GM21786 (cell line): ENCODE measurements around the gene PTPRM.

Experiments
- ATAC-seq: cut with Tn5 transposase; IDR thresholded peaks from one replicate; pipeline ENCODE4 v1.9.1; 2021; ENCODE audit not compliant: unreplicated experiment

Gene PTPRM

GRCh38 chr18:8254654-8255053 is 687.5 kb downstream of the PTPRM start:
- no peak for ATAC-seq

DNA sequence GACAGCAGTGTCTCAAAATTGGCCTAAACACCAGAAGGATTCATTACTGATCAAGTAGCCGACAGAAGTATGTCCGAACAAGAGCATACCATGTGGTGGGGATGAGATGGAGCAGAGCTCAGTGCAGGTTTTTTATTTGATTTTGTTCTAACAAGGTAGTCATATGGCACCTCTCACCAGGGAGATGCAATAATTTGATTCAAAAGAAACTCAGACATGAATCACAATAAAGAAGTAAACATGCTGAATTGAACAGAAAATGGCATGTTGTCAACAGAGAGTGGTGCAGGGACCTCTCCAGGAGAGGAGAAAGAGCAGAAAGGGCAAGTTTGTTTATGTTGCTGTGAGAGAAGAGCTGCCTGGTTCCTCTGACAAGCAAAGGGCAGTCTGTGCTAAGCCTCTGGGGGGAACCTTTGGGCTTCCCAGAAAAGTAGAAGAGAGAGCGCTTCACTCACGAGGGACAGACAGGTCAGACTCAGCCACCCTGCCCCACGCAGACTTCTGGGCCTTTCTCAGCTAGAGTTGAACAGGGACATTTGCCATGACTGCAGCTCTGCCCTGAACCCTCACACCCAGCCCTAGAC is 690.8 kb downstream of the PTPRM start:
- ATAC-seq = no peak

GRCh38 chr18:8260319-8260718 is 693.2 kb downstream of the PTPRM start:
- no peak for ATAC-seq

GRCh38 chr18:8260827-8261226 is 693.7 kb downstream of the PTPRM start:
- ATAC-seq = no peak

DNA sequence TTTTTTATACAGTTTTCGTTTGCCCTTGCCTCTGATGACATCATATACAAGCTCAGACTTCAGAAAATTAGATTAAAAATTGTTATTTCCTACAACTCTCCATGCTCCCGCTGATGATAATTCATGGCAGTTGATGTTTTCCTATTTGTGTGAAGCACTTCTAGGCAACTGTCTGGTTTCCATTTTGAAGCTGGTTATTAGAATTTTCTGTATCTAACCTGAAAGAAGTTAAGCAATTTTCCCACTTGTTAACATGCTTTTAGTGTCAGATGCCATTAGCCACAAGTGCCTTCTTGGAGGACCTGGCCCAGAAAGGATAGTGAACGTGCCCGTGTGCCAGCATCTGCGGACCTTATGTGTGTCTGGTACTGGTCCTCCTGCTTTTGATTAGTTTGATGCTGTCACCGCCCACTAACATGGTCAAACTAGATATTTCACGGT is 694.6 kb downstream of the PTPRM start:
- no peak for ATAC-seq

DNA sequence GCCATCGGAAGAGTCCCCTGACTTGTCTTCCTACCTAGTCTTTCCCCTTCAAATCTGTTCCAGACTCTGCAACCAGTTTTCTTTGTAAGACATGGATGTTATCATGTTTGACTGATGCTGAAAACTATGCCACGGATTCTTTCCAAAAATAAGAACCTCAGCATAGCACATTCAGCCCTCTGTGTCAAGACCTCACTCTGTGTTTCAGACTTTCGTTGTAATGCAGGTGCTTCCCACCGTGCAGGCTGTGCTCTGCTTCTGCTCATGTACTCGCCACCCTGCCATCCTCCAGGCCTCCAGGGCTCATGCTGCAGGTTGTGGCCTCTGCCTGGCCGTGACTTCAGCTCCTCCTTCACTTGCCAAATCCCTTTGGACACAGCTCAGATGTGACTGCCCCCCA is 695.1 kb downstream of the PTPRM start:
- ATAC-seq = no peak

- ATAC-seq = no peak
Observed at GRCh38 chr18:8264116-8264515, 697.0 kb downstream of the PTPRM start.

DNA sequence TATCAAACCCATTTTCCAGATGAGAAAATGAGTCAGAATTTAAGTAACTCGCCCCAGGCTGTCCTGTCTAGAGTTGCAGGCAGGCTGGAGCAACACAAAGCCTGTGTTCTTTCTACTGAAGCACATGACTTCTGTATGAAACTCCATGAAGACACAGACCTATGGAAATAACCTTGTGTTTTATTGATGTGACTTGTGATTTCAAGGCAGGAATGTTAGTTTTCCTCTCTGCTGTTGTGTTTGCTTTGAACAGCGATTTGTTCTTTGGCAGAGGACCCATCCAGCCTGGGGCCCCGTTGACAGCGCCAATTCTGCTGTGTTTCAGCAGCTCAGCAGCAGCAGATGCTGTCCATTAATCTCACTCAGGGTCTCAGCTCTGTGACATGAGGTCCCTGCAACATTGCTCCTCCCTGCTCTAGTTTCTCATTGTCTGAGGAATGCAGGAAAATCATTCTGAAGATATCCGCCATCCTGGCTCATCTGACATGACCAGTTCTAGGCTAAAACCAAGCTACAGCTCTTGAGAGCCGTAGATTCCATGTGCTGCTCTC is 697.8 kb downstream of the PTPRM start:
- no peak for ATAC-seq

DNA sequence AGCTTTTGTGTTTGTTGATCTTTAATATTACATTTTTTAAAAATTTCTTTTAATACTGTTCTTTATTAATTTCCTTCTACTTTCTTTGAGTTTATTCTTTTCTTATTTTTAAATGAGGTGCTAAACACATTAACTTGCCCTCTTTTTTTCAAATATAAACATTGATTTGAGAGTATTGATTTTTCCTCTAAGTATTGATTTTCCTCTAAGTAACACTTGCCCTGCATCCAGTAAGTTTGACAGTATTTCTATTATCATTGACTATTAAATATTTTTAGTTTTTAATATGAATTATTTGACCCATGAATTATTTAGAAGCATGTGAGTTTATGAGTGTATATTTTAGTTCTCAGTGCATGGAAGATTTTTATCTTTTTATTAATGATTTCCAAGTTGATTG is 705.1 kb downstream of the PTPRM start:
- ATAC-seq = no peak

GRCh38 chr18:8274370-8274769 is 707.3 kb downstream of the PTPRM start:
- no peak for ATAC-seq

DNA sequence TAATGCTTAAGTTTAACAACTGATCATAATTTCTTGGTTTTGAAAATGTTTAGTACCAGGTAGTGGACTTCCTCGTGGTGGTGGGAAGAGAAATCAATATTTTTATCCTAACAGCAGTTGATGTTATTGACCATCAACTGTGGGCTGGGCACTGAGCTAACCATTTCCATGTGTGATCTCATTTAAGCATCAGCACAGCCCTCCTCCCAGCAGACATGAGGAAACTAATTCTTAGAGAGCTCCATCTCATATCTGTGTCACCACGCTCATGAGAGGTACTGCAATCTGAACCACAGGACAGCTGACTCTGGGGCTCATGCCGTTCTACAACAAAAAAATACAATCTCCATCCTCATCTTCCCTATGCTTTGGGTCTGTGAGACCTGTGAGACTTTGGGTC is 709.3 kb downstream of the PTPRM start:
- no peak for ATAC-seq

DNA sequence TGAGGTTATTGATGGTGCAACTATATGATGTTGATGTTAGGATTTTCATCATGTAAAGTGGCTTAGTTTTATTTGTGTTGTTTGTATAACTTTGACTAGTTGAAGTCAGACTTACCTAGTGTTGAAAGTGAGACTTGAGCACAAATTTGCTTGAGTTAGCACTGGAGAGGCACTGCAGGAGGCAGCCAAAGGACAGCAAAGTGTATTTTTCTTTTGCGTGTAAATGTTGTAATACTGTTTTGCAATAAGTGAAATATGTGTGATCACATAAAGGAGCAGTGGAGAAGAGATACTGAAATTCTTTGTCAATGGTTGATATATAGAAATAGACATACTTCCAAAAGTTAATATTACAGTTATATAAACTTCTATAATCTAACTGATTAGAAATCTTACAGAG is 710.2 kb downstream of the PTPRM start:
- ATAC-seq = no peak

DNA sequence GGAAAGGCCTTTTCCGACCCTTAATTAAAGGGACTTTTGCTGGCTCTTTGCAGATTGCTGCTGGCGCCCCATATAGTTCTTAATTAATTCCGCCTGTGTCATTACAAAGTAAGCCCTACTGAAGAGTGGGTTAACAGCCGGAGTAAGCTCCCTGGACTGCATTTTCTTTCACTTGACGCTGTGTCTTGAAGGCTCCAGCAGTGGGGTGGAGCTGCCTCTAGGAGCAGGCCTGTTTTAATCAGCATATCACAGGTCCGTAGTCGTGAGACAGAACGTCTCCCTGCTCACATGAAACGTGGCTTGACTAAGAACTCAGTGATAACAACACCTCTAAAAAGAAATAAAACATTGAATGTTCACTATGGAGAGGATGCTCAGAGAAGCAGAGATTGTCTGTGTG is 712.2 kb downstream of the PTPRM start:
- ATAC-seq = no peak

- ATAC-seq = no peak
Observed at GRCh38 chr18:8279781-8280330, 712.7 kb downstream of the PTPRM start.

DNA sequence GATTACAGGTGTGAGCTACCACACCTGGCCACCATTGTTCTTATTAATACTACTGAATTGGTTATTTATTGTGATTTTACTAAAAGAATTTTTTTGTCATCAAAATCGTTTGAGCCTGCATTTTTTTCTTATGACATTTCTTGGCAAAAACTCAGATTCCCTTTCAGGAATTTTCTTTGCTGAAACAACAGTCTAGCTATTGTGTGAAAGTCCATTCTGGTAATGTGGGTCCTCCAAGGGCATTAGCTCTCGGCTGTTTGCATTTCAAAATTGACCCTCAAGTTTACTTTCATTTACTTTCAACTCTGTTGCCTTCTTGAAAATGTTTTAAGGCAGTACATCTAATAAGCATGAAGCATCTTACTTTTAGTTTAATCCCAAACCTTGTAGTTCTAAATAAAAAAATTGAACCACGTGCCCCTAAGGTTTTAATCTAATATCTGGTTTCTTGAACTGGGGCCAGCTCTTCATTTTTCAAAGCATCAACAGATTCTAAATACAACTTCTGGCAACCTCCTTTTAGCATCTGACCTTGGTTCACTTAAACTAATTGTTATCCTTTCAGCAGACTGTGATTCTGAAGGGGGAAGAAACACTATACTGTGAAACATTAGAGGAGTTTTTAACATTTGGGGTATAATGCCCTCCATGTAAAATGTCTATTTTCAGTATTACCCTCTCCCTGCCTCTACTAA is 716.9 kb downstream of the PTPRM start:
- no peak for ATAC-seq

DNA sequence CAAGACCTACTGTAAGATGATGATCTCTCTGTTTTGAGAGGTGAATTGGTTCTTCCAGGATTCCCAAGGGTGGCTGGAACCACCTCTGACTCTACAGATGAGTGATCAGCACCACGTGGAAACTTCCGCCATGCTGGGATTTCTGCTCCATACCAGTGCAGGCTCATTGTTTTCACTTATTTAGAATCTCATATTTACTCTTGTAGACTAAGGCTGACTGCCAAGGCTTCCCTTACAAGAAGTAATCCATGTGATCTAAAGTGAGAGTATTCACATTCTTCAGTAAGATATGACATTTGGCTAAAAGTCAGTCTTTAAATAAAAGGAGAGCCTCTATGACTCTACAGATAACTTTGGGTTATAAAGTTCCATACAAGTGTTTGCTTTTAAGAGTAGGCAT is 719.2 kb downstream of the PTPRM start:
- ATAC-seq = no peak

- no peak for ATAC-seq
Observed at GRCh38 chr18:8287196-8287885, 720.2 kb downstream of the PTPRM start.

DNA sequence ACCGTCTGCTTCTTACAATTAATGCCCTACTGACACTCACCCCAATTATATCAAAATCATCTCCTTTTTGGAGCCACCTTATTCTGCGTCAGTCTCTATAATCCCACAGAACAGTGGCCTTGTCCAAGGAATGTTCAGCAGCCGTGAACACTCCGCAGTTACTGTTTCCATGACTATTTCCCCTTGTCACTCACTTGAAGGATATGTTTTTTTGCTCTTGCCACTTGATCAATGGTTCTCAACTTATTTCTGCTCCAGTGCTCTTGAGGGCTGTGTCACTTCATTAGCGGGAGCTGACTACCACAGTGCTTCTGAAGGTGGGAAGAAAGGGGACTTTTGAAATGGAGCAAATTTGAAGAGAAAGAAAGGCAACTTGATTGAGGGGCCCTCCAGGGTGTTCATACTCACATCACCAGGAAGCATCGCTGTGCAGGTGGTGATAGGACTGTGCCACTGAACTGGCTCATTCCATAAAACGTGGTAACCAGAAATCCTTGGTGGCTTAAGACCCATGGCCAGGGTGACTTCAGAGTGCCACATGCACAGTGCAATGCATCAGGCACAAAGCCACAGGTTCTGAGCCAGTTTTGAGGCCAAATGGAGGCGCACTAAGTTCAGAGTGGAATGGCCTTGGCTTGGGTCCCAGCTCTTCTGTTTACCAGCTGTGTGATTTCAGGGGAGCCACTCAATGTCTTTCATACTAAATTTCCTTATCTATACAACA is 721.5 kb downstream of the PTPRM start:
- no peak for ATAC-seq

DNA sequence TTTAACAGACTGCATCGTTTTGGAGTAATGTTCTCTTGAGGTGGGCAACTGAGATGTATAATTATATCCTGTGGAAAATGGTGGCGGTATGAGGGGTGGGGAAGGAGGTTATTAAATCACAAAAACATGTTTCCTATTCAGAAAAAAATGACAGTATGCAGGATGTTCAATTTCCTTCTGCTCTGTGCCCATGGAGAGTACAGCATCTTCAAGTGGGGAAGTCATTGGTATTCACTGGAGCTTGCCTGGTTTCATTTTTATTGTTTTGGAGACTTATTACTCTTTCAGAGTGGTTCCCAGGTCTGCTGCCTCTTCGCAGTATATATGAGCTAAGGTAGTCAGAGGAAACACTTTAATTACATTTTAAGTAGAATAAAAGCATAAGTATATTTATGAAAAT is 723.3 kb downstream of the PTPRM start:
- no peak for ATAC-seq

DNA sequence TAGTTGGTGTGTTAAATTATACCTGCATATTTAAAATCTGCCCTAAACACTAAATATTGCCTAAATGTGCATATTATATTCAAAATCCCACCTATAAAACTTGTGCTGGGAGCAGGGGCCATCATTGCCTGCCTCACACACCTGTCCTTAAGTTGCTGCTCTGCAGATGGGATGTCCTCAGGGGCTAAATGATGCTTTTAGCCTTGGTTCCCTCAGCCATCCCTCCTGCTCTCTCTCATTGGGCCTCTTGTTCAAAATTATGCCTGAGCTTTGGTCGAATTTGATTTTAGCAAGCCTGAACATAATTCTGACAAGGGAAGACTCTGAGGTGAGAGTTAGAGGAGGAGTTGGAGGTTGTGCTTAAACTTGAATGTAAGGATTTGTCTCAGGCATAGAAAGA is 723.8 kb downstream of the PTPRM start:
- no peak for ATAC-seq

DNA sequence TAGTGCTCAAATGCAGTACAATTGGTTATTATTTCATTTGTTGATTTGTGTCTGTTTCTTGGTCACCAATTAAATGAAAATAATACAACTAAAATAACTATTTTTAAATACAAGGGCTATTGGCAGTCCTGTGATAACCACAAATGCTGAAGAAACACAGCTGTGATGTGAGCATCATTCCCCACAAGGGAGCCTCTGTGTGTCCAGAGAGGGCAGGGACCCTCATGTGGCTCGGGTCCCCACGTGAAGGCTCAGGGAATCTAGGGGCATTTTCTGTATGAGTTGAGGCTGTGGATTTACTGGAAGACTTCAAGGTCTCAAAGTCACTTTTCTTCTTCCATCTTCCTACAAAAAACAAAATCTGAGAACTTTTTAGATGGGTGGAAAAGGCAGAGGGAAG is 726.1 kb downstream of the PTPRM start:
- no peak for ATAC-seq
